Neural crest cell (in vitro differentiated cells): ENCODE measurements around the gene CELF4. TPM values are rescaled to one million over a fixed set of nuclear protein-coding genes. Genes with fewer than 3 reads are reported as not detected.

Experiments used
- DNase-seq: peaks from one replicate; pipeline ENCODE4 v3.0.0; 2021; ENCODE audit warnings: low read depth, mixed read lengths, low spot score
- H3K27ac Mint-ChIP-seq: one replicate; pipeline ENCODE4 v1.8.0; 2021; ENCODE audit warnings: mild to moderate bottlenecking, mixed read lengths; ENCODE audit not compliant: unreplicated experiment
- H3K27me3 Mint-ChIP-seq: 2 replicates; pipeline ENCODE4 v1.8.0; 2021; ENCODE audit warnings: low read depth, mild to moderate bottlenecking, mixed read lengths
- H3K36me3 Mint-ChIP-seq: 2 replicates; pipeline ENCODE4 v1.8.0; 2021; ENCODE audit warnings: low read depth, mild to moderate bottlenecking, mixed read lengths
- H3K4me1 Mint-ChIP-seq: 2 replicates; pipeline ENCODE4 v1.8.0; 2021; ENCODE audit warnings: mixed read lengths
- H3K4me3 Mint-ChIP-seq: one replicate; pipeline ENCODE4 v1.8.0; 2021; ENCODE audit warnings: mild to moderate bottlenecking, mixed read lengths
- H3K9me3 Mint-ChIP-seq: 2 replicates; pipeline ENCODE4 v1.8.0; 2021; ENCODE audit warnings: mixed read lengths
- CTCF ChIP-seq: fragments of 200-600 bp; sonication (generic); conservative IDR thresholded peaks from 2 replicates; pipeline ENCODE4 v1.5.0; 2021; ENCODE audit warnings: antibody characterized with exemption, mild to moderate bottlenecking
- total RNA-seq: library from RNA; stranded (reverse); gene quantifications from 2 replicates; pipeline ENCODE4 v1.2.1, GENCODE V29; 2021

CELF4 gene
- total RNA-seq, 1 donor from 2014 or later = 1.9 TPM

DNA sequence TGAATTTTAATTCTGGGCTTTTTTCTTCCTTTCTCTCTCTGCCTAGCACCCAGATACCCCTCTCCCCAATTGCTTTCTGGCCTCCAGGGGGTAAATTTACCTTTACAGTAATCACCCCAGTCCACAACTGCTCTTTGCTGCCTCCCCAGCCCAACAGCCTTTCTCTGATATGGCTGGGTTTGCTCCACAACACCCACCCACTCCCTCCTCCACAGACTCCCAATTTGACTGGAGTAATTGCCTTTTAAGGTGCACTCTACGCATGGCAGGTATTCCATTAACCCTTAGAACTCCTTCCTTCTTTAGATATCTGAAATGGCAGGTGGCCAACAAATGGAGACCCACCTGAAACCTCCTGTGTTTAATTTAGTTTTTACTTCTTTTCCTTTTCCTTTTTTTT is 3.6 kb downstream of the CELF4 start:
- H3K27ac Mint-ChIP-seq = no peak overlapping the region
- no peak for DNase-seq
- H3K36me3 Mint-ChIP-seq = no peaks in the 10 kb centered on the region
- no peak overlapping the region for H3K4me3 Mint-ChIP-seq
- peaks cover 91% of the 10 kb centered on the region for H3K27me3 Mint-ChIP-seq
- no peak for TF ChIP-seq CTCF
- no peaks in the 10 kb centered on the region for H3K9me3 Mint-ChIP-seq
- H3K4me1 Mint-ChIP-seq = peaks cover 21% of the 10 kb centered on the region

GRCh38 chr18:37560003-37560402 is 5.6 kb downstream of the CELF4 start:
- H3K27ac Mint-ChIP-seq = no peak overlapping the region
- no peak overlapping the region for H3K4me3 Mint-ChIP-seq
- no peaks in the 10 kb centered on the region for H3K36me3 Mint-ChIP-seq
- DNase-seq = no peak
- no peaks in the 10 kb centered on the region for H3K9me3 Mint-ChIP-seq
- peaks cover 95% of the 10 kb centered on the region for H3K27me3 Mint-ChIP-seq
- TF ChIP-seq CTCF = no peak
- H3K4me1 Mint-ChIP-seq = peaks cover 10% of the 10 kb centered on the region

GRCh38 chr18:37559194-37559593 is 6.4 kb downstream of the CELF4 start:
- H3K27me3 Mint-ChIP-seq = peaks cover 95% of the 10 kb centered on the region
- peaks cover 12% of the 10 kb centered on the region for H3K4me1 Mint-ChIP-seq
- no peak for TF ChIP-seq CTCF
- no peaks in the 10 kb centered on the region for H3K36me3 Mint-ChIP-seq
- H3K27ac Mint-ChIP-seq = no peak overlapping the region
- no peak overlapping the region for H3K4me3 Mint-ChIP-seq
- no peaks in the 10 kb centered on the region for H3K9me3 Mint-ChIP-seq
- no peak for DNase-seq

GRCh38 chr18:37554399-37554787 is 11.2 kb downstream of the CELF4 start:
- no peaks in the 10 kb centered on the region for H3K36me3 Mint-ChIP-seq
- H3K4me3 Mint-ChIP-seq = no peak overlapping the region
- H3K9me3 Mint-ChIP-seq = no peaks in the 10 kb centered on the region
- no peak overlapping the region for H3K27ac Mint-ChIP-seq
- DNase-seq = no peak
- no peak for TF ChIP-seq CTCF
- peaks cover 70% of the 10 kb centered on the region for H3K27me3 Mint-ChIP-seq
- H3K4me1 Mint-ChIP-seq = peaks cover 17% of the 10 kb centered on the region

- Mint-ChIP-seq H3K27me3 (peaks cover 64% of the 10 kb centered on the region), H3K4me1 (peaks cover 17% of the 10 kb centered on the region), H3K4me3 (no peak overlapping the region), H3K9me3 (no peaks in the 10 kb centered on the region), H3K27ac (no peak overlapping the region), H3K36me3 (no peaks in the 10 kb centered on the region)
- DNase-seq = no peak
- peak; percentile 58 for TF ChIP-seq CTCF
Observed at GRCh38 chr18:37553633-37554398, 11.8 kb downstream of the CELF4 start.
